ENCODE results near the gene CYP26C1. TPM values are rescaled to one million over a fixed set of nuclear protein-coding genes. Genes with fewer than 3 reads are reported as not detected.

The CYP26C1 gene
- total and polyA plus RNA-seq, 8 donors = 0.09 to 0.42 (median 0.18) TPM; not detected in 5

DNA sequence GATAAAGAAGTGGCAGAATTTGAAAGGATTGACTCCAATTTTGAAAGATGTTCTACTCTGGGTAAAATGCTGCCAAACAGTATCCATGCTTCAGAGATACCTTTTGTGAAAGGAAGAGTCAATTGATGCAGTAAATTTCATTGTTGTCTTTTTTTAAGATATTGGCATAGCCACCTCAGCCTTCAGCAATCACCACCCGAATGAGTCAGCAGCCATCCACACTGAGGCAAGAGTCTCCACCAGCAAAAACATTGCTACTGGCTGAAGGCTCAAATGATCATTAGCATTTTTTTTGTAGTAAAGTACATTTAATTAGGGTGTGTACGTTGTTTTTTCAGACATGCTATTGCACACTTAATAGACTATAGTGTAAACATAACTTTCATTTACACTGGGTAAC lies 31.7 kb upstream of the CYP26C1 start:
- Histone ChIP-seq H3K27me3 (no peaks in the 10 kb centered on the region), H3K9me3 (no peaks in the 10 kb centered on the region), H3K27ac (no peak overlapping the region), H3K4me3 (no peak overlapping the region), H3K4me1 (no peaks in the 10 kb centered on the region), H3K36me3 (peaks cover 0 to 21% of the 10 kb centered on the region in 2 donors)
- no peak for TF ChIP-seq CTCF (IDR thresholded peaks at IDR 0.05)
- intact Hi-C loops (cut with DNase I) = no loop called here
- DNase-seq = no peak
- ATAC-seq = no peak

GRCh38 chr10:93030409-93030808 lies 30.2 kb upstream of the CYP26C1 start:
- H3K9me3 ChIP-seq = no peaks in the 10 kb centered on the region
- H3K36me3 ChIP-seq = peaks cover 0 to 21% of the 10 kb centered on the region in 2 donors
- H3K4me1 ChIP-seq = no peaks in the 10 kb centered on the region
- H3K27ac ChIP-seq = no peak overlapping the region
- H3K27me3 ChIP-seq = no peaks in the 10 kb centered on the region
- intact Hi-C loops (cut with DNase I) = no loop called here
- no peak overlapping the region for H3K4me3 ChIP-seq
- DNase-seq = no peak
- no peak for TF ChIP-seq CTCF (IDR thresholded peaks at IDR 0.05)
- ATAC-seq = peak; percentile 82

GRCh38 chr10:93032105-93032808 lies 28.3 kb upstream of the CYP26C1 start:
- no peaks in the 10 kb centered on the region for H3K27me3 ChIP-seq
- H3K4me3 ChIP-seq = no peak overlapping the region
- TF ChIP-seq CTCF (IDR thresholded peaks at IDR 0.05) = no peak
- peaks cover 0 to 15% of the 10 kb centered on the region in 2 donors for H3K36me3 ChIP-seq
- DNase-seq (no peak), ATAC-seq (no peak)
- no peaks in the 10 kb centered on the region for H3K4me1 ChIP-seq
- intact Hi-C loops (cut with DNase I) = no loop called here
- H3K27ac ChIP-seq = no peak overlapping the region
- H3K9me3 ChIP-seq = no peaks in the 10 kb centered on the region

GRCh38 chr10:93032809-93033137 lies 27.8 kb upstream of the CYP26C1 start:
- peaks cover 0 to 10% of the 10 kb centered on the region in 2 donors for H3K36me3 ChIP-seq
- no peaks in the 10 kb centered on the region for H3K27me3 ChIP-seq
- TF ChIP-seq CTCF (IDR thresholded peaks at IDR 0.05) = no peak
- intact Hi-C loops (cut with DNase I) = no loop called here
- ATAC-seq (no peak), DNase-seq (no peak)
- no peak overlapping the region for H3K27ac ChIP-seq
- H3K4me1 ChIP-seq = no peaks in the 10 kb centered on the region
- H3K4me3 ChIP-seq = no peak overlapping the region
- H3K9me3 ChIP-seq = no peaks in the 10 kb centered on the region

GRCh38 chr10:93034426-93034825 lies 26.2 kb upstream of the CYP26C1 start:
- no peak overlapping the region for H3K27ac ChIP-seq
- peaks cover 0 to 4% of the 10 kb centered on the region in 2 donors for H3K36me3 ChIP-seq
- H3K4me3 ChIP-seq = no peak overlapping the region
- DNase-seq (no peak), ATAC-seq (no peak)
- H3K4me1 ChIP-seq = no peaks in the 10 kb centered on the region
- H3K9me3 ChIP-seq = no peaks in the 10 kb centered on the region
- no peaks in the 10 kb centered on the region for H3K27me3 ChIP-seq
- intact Hi-C loops (cut with DNase I) = no loop called here
- TF ChIP-seq CTCF (IDR thresholded peaks at IDR 0.05) = no peak

Measured in left lung (tissue), 10 donors.